ENCODE results near the gene TSSK3. TPM values are rescaled to one million over a fixed set of nuclear protein-coding genes. Genes with fewer than 3 reads are reported as not detected.
"Not testable (repeated sequence)": the region's sequence is repeated elsewhere in the genome, so short reads cannot be mapped to it uniquely, and the experiment has no call there.

TSSK3 gene
- total RNA-seq, 1 donor from 2014 or later, result 1.6 TPM

GRCh38 chr1:32353886-32354570, 8.3 kb upstream of the TSSK3 start:
- DNase-seq, result no peak
- Mint-ChIP-seq H3K9me3 (ENCODE audit: unreplicated experiment) (peaks cover 7% of the 10 kb centered on the region), H3K4me1 (ENCODE audit: low read depth, unreplicated experiment) (peaks cover 28% of the 10 kb centered on the region), H3K36me3 (ENCODE audit: unreplicated experiment) (no peaks in the 10 kb centered on the region), H3K27me3 (ENCODE audit: unreplicated experiment) (peaks cover 26% of the 10 kb centered on the region), H3K4me3 (ENCODE audit: unreplicated experiment) (peak overlapping the region; percentile 70), H3K27ac (ENCODE audit: unreplicated experiment) (peak overlapping the region; percentile 95)
- no peak for TF ChIP-seq CTCF (IDR thresholded peaks at IDR 0.05; ENCODE audit: partially characterized antibody, unreplicated experiment)

- Mint-ChIP-seq H3K4me1 (ENCODE audit: low read depth, unreplicated experiment) (peaks cover 32% of the 10 kb centered on the region), H3K9me3 (ENCODE audit: unreplicated experiment) (peaks cover 10% of the 10 kb centered on the region), H3K27me3 (ENCODE audit: unreplicated experiment) (peaks cover 23% of the 10 kb centered on the region)
- not testable (repeated sequence) for DNase-seq; H3K36me3 Mint-ChIP-seq (ENCODE audit: unreplicated experiment); H3K4me3 Mint-ChIP-seq (ENCODE audit: unreplicated experiment); H3K27ac Mint-ChIP-seq (ENCODE audit: unreplicated experiment)
Observed at GRCh38 chr1:32355778-32356177, 6.6 kb upstream of the TSSK3 start.

GRCh38 chr1:32356478-32356877, 5.9 kb upstream of the TSSK3 start:
- peaks cover 26% of the 10 kb centered on the region for H3K27me3 Mint-ChIP-seq (ENCODE audit: unreplicated experiment)
- peaks cover 13% of the 10 kb centered on the region for H3K9me3 Mint-ChIP-seq (ENCODE audit: unreplicated experiment)
- DNase-seq, result no peak
- no peaks in the 10 kb centered on the region for H3K36me3 Mint-ChIP-seq (ENCODE audit: unreplicated experiment)
- peak overlapping the region; percentile 46 for H3K4me3 Mint-ChIP-seq (ENCODE audit: unreplicated experiment)
- H3K27ac Mint-ChIP-seq (ENCODE audit: unreplicated experiment), result no peak overlapping the region
- H3K4me1 Mint-ChIP-seq (ENCODE audit: low read depth, unreplicated experiment), result peaks cover 34% of the 10 kb centered on the region
- no peak for TF ChIP-seq CTCF (IDR thresholded peaks at IDR 0.05; ENCODE audit: partially characterized antibody, unreplicated experiment)

- peaks cover 16% of the 10 kb centered on the region for H3K9me3 Mint-ChIP-seq (ENCODE audit: unreplicated experiment)
- no peak for TF ChIP-seq CTCF (IDR thresholded peaks at IDR 0.05; ENCODE audit: partially characterized antibody, unreplicated experiment)
- DNase-seq, result no peak
- no peak overlapping the region for H3K4me3 Mint-ChIP-seq (ENCODE audit: unreplicated experiment)
- no peak overlapping the region for H3K27ac Mint-ChIP-seq (ENCODE audit: unreplicated experiment)
- H3K36me3 Mint-ChIP-seq (ENCODE audit: unreplicated experiment), result peaks cover 3% of the 10 kb centered on the region
- H3K4me1 Mint-ChIP-seq (ENCODE audit: low read depth, unreplicated experiment), result peaks cover 35% of the 10 kb centered on the region
- H3K27me3 Mint-ChIP-seq (ENCODE audit: unreplicated experiment), result peaks cover 28% of the 10 kb centered on the region
Observed at GRCh38 chr1:32357614-32358013, 4.7 kb upstream of the TSSK3 start.

- Mint-ChIP-seq H3K4me1 (ENCODE audit: low read depth, unreplicated experiment) (peaks cover 35% of the 10 kb centered on the region), H3K27me3 (ENCODE audit: unreplicated experiment) (peaks cover 32% of the 10 kb centered on the region), H3K4me3 (ENCODE audit: unreplicated experiment) (no peak overlapping the region), H3K27ac (ENCODE audit: unreplicated experiment) (no peak overlapping the region), H3K9me3 (ENCODE audit: unreplicated experiment) (peaks cover 20% of the 10 kb centered on the region), H3K36me3 (ENCODE audit: unreplicated experiment) (peaks cover 9% of the 10 kb centered on the region)
- no peak for TF ChIP-seq CTCF (IDR thresholded peaks at IDR 0.05; ENCODE audit: partially characterized antibody, unreplicated experiment)
- DNase-seq, result no peak
Observed at GRCh38 chr1:32358435-32358834, 3.9 kb upstream of the TSSK3 start.
